HepG2 (cell line): ENCODE results near the gene B3GALNT2. TPM values are rescaled to one million over a fixed set of nuclear protein-coding genes. Genes with fewer than 3 reads are reported as not detected.

Experiments used
- FIP1L1 ChIP-seq: fragments of 200-400 bp; formaldehyde crosslinking; IDR thresholded peaks from 2 replicates; pipeline ENCODE4 v1.6.1; 2018; ENCODE audit warnings: low read depth, mild to moderate bottlenecking, low read length, moderate library complexity, borderline replicate concordance; ENCODE audit not compliant: insufficient read depth
- FOXK1 ChIP-seq: sonication (generic); formaldehyde crosslinking; IDR thresholded peaks from 2 replicates; pipeline ENCODE4 v1.4.0; 2020; ENCODE audit warnings: low read depth, missing genetic modification reagents, borderline replicate concordance
- HDAC2 ChIP-seq: sonication (generic); formaldehyde crosslinking; IDR thresholded peaks from 2 replicates; pipeline ENCODE4 v1.4.0; 2020; ENCODE audit warnings: missing genetic modification reagents
- HNRNPH1 ChIP-seq: fragments of 200-400 bp; formaldehyde crosslinking; optimal IDR thresholded peaks from 2 replicates; pipeline ENCODE3; 2017; ENCODE audit warnings: mild to moderate bottlenecking, low read depth, low read length
- IRF9 ChIP-seq: sonication (generic); formaldehyde crosslinking; IDR thresholded peaks from 2 replicates; pipeline ENCODE4 v1.8.0; 2022; ENCODE audit warnings: missing genetic modification reagents, mild to moderate bottlenecking, borderline replicate concordance
- KAT7 ChIP-seq: IDR thresholded peaks from 2 replicates; pipeline ENCODE4 v1.6.1; 2018; ENCODE audit warnings: borderline replicate concordance, missing compliant biosample characterization
- KAT8 ChIP-seq: IDR thresholded peaks from 2 replicates; pipeline ENCODE4 v1.6.1; 2016; ENCODE audit warnings: missing genetic modification reagents, missing compliant biosample characterization
- MAX ChIP-seq: IDR thresholded peaks from 2 replicates; pipeline ENCODE4 v1.6.1; 2012; ENCODE audit warnings: inconsistent platforms
- NR2F1 ChIP-seq, 2 experiments: fragments of 450-650 bp in 1 of 2; formaldehyde crosslinking in 1 of 2; IDR thresholded peaks; 2 replicates each; pipeline versions ENCODE4 v1.5.0 to v1.6.1; 2016 to 2020; ENCODE audit warnings: mild to moderate bottlenecking in 1 of 2, missing compliant biosample characterization in 1 of 2, missing genetic modification reagents in 1 of 2, moderate library complexity in 1 of 2
- RARG ChIP-seq: sonication (generic); formaldehyde crosslinking; IDR thresholded peaks from 2 replicates; pipeline ENCODE4 v1.4.0; 2020; ENCODE audit warnings: low read depth, mild to moderate bottlenecking, missing genetic modification reagents
- RXRA ChIP-seq: sonication (generic); formaldehyde crosslinking; IDR thresholded peaks from 2 replicates; pipeline ENCODE4 v1.5.1; 2020; ENCODE audit warnings: missing genetic modification reagents
- SOX5 ChIP-seq: IDR thresholded peaks from 2 replicates; pipeline ENCODE4 v1.6.1; 2016; ENCODE audit warnings: borderline replicate concordance
- ZBTB7B ChIP-seq: sonication (generic); formaldehyde crosslinking; IDR thresholded peaks from 2 replicates; pipeline ENCODE4 v1.4.0; 2020; ENCODE audit warnings: missing genetic modification reagents
- ZNF124 ChIP-seq: sonication (generic); formaldehyde crosslinking; IDR thresholded peaks from 2 replicates; pipeline ENCODE4 v1.4.0; 2020; ENCODE audit warnings: missing genetic modification reagents
- ZNF207 ChIP-seq: fragments of 450-650 bp; IDR thresholded peaks from 2 replicates; pipeline ENCODE4 v1.6.1; 2016; ENCODE audit warnings: antibody characterized with exemption, borderline replicate concordance
- ZNF234 ChIP-seq: sonication (generic); formaldehyde crosslinking; conservative IDR thresholded peaks from 2 replicates; pipeline ENCODE4 v1.5.1; 2020; ENCODE audit warnings: mild to moderate bottlenecking, missing genetic modification reagents
- ZNF318 ChIP-seq: sonication (generic); formaldehyde crosslinking; IDR thresholded peaks from 2 replicates; pipeline ENCODE4 v1.4.0; 2020; ENCODE audit warnings: mild to moderate bottlenecking, missing genetic modification reagents
- ZNF569 ChIP-seq: sonication (generic); formaldehyde crosslinking; IDR thresholded peaks from 2 replicates; pipeline ENCODE4 v1.5.0; 2020; ENCODE audit warnings: mild to moderate bottlenecking, missing genetic modification reagents, moderate library complexity, borderline replicate concordance
- ZNF83 ChIP-seq: sonication (generic); formaldehyde crosslinking; IDR thresholded peaks from 2 replicates; pipeline ENCODE4 v1.4.0; 2020; ENCODE audit warnings: missing genetic modification reagents, mild to moderate bottlenecking, borderline replicate concordance
- polyA plus RNA-seq, 8 experiments: library from polyadenylated mRNA; depleted of rRNA in 3 of 8; stranded (reverse) in 7 of 8; unstranded in 1 of 8; fragments of >200 nt; fragmentation: Illumina TruSeq in 4 of 8; extraction: Trizol in 4 of 8; gene quantifications; 2 replicates each; pipeline versions ENCODE4 v1.2.1 to v1.2.3, GENCODE V29; 2011 to 2016; ENCODE audit warnings: low read depth in 4 of 8, missing spikeins in 1 of 8, mixed read lengths in 1 of 8; ENCODE audit not compliant: insufficient read depth in 1 of 8
- total RNA-seq, 5 experiments: library from RNA; depleted of rRNA; stranded (reverse); fragments of >200 nt; fragmentation: Illumina TruSeq; extraction: Trizol; gene quantifications; 2 replicates each; pipeline ENCODE4 v1.2.3, GENCODE V29; 2016; ENCODE audit warnings: low read depth in 1 of 5

Gene B3GALNT2
- total and polyA plus RNA-seq, 2 of the 13 experiments (the other 11 are each of a cell fraction or from before 2014, with no cell fraction given): 16.5 to 28.9 TPM

DNA sequence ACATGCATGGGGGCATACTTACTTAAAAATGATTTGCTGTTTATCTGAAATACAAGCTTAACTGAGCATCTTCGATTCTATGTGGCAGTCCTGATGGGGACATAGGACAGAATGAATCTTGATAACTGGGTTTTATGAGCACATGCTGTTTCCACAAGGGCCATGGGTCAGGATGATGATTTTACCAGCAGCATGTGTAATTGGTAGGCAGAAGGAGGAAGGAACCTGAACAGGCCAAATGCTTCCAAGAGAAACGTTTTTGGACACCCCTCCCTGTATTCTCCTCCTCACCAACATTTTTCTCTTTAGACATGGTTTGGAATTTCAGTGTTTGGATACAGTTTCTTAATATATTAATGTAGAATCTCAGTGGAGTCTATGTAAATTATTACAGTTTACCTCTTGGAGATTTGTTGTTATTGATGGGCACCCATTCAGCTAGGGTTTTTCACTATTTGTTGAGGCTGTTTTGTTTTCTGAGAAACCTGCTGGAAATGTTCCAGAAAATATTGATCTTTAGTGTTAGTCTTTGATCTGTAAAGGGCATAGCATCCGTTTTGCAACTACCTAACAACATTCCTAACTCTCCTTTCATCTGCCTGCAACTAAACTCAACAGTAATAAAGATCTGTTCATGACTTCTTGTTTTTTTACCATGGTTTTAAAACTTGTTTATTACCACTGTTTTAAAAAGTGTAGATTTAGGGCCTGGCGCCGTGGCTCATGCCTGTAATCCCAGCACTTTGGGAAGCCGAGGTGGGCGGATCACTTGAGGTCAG, 95.0 kb downstream of the B3GALNT2 start (continued):
- TF ChIP-seq NR2F1 (CRISPR knock-in tag; IDR thresholded peaks at IDR 0.05): peak in 1 of 2 experiments; percentile 81; a peak in 2 of 4 replicates
- no peak for TF ChIP-seq MAX
- no peak for TF ChIP-seq HNRNPH1
- peak; percentile 78; the same call in 1 of the 2 replicates for TF ChIP-seq HDAC2 (CRISPR knock-in tag)
- TF ChIP-seq ZBTB7B (CRISPR knock-in tag): no peak
- TF ChIP-seq IRF9 (CRISPR knock-in tag): no peak
- no peak for TF ChIP-seq RARG (CRISPR knock-in tag)
- no peak for TF ChIP-seq FIP1L1
- no peak for TF ChIP-seq ZNF569 (CRISPR knock-in tag)
- TF ChIP-seq ZNF318 (CRISPR knock-in tag): no peak
- 0 out of 2 replicates have a peak, but pooled peaks have one; percentile 40 for TF ChIP-seq ZNF124 (CRISPR knock-in tag)
- peak; percentile 69 for TF ChIP-seq KAT8 (CRISPR knock-in tag)
- peak; percentile 94 for TF ChIP-seq SOX5 (CRISPR knock-in tag)
- 0 out of 2 replicates have a peak, but pooled peaks have one; percentile 20 for TF ChIP-seq RXRA
- TF ChIP-seq ZNF234: no peak
- TF ChIP-seq KAT7 (CRISPR knock-in tag): 0 out of 2 replicates have a peak, but pooled peaks have one; percentile 42
- TF ChIP-seq FOXK1 (CRISPR knock-in tag): peak; percentile 70; the same call in 1 of the 2 replicates
- no peak for TF ChIP-seq ZNF83
- no peak for TF ChIP-seq ZNF207
